ENCODE measurements around the gene GALK2. TPM values are rescaled to one million over a fixed set of nuclear protein-coding genes. Genes with fewer than 3 reads are reported as not detected.

The GALK2 gene
- total and polyA plus RNA-seq, 2 of the 8 experiments (the other 6 are each of a cell fraction or from before 2014, with no cell fraction given), result 8.7 to 16.1 TPM

DNA sequence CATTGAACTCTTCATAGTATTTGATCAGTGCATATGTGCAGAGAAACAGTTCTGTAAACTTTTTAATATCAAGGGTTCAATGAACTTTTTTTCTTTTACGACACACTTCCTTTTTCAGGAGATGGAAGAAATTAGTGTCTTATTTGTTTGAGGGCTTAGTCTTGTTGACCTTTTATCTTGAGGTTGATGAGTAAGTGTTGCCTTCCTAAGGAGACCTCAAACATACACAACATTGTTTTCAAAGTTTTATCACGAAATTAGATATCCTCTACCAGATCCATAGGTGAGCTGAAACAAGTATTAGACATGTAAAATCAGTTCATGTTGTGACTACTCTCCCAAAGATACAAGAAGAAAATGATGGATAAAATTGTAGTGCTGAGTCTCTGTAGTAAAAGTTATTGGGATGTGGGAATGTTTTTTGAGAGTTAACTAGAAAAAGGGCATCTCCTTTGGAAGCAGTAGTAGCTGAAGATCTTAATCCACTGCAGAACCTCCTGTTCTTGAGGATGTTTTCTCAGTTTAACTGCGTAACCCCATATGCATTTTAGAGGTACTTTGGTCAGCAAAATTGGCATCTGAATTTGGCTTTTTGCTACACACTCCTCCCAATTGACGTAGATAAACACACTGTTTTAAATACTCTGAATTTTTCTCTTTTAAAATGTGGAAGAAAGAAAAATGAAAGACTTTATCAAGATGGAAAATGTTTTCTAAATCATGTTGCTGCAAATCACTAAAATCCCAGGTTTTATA, 116.8 kb downstream of the GALK2 start:
- Histone ChIP-seq H2BK120ac (replicated peaks; ENCODE audit: low read depth, low read length) (no peak overlapping the region), H3K9ac (replicated peaks in 1 of 4; ENCODE audit: extremely low read depth in 1 of 4, low read depth in 3 of 4, low read length in 3 of 4) (no peak overlapping the region), H3K27ac (ENCODE audit: low read depth, low read length) (no peak overlapping the region), H3K27me3 (replicated peaks in 1 of 4; ENCODE audit: control insufficient read depth in 3 of 4, extremely low read depth in 1 of 4, insufficient read depth in 3 of 4, low read length in 3 of 4) (no peaks in the 10 kb centered on the region), H3K56ac (replicated peaks; ENCODE audit: insufficient read length, low read depth, low read length) (no peak overlapping the region), H4K5ac (ENCODE audit: insufficient read length, low read depth, low read length) (no peak overlapping the region), H3K79me1 (ENCODE audit: low read depth, low read length) (no peaks in the 10 kb centered on the region), H2AK5ac (ENCODE audit: low read depth, low read length) (no peak overlapping the region), H2BK15ac (ENCODE audit: low read length) (no peak overlapping the region), H4K91ac (replicated peaks; ENCODE audit: insufficient read length, low read length) (no peak overlapping the region), H3K4ac (replicated peaks; ENCODE audit: insufficient read length, low read depth, low read length) (no peak overlapping the region), H3K4me2 (ENCODE audit: insufficient read depth in 1 of 2, low read depth in 2 of 2, low read length in 2 of 2) (no peak overlapping the region), H3K4me1 (replicated peaks in 1 of 4; ENCODE audit: control insufficient read depth in 3 of 4, insufficient read depth in 4 of 4, low read length in 3 of 4) (peaks cover 0 to 5% (median 0%) of the 10 kb centered on the region in 4 experiments; a peak in 1 of 7 replicates), H3K14ac (ENCODE audit: insufficient read length) (no peak overlapping the region), H3K23me2 (ENCODE audit: low read depth, low read length) (no peaks in the 10 kb centered on the region; the same call in 1 of the 2 replicates), H4K8ac (ENCODE audit: extremely low read depth, insufficient read depth, low read length) (no peak overlapping the region), H3K79me2 (ENCODE audit: control insufficient read depth in 1 of 2, insufficient read depth in 2 of 2, low read length in 2 of 2) (no peaks in the 10 kb centered on the region), H3K4me3 (ENCODE audit: extremely low read depth in 1 of 4, insufficient read depth in 2 of 4, low read depth in 3 of 4, low read length in 4 of 4) (no peak overlapping the region), H3K18ac (ENCODE audit: extremely low read depth, low read length) (no peak overlapping the region), H2AFZ (ENCODE audit: low read length) (no peak overlapping the region), H4K20me1 (replicated peaks in 1 of 2; ENCODE audit: control insufficient read depth in 1 of 2, insufficient read depth in 2 of 2, low read length in 2 of 2) (no peaks in the 10 kb centered on the region), H2BK12ac (ENCODE audit: low read depth, low read length) (no peak overlapping the region), H3K9me3 (ENCODE audit: insufficient read depth in 2 of 2, low read depth in 1 of 2, low read length in 1 of 2) (no peaks in the 10 kb centered on the region; a peak in 1 of 4 replicates), H2BK5ac (ENCODE audit: low read depth, low read length) (no peak overlapping the region), H3K23ac (ENCODE audit: insufficient read length) (no peak overlapping the region), H3K36me3 (ENCODE audit: control insufficient read depth in 2 of 4, insufficient read depth in 4 of 4, low read length in 3 of 4) (peaks cover 0 to 3% (median 2%) of the 10 kb centered on the region in 4 experiments; a peak in 2 of 8 replicates), H2BK20ac (ENCODE audit: low read length) (no peak overlapping the region)
- ChIA-PET POLR2A (ENCODE audit: partially characterized antibody) (no interaction called here), CTCF (ENCODE audit: partially characterized antibody) (no interaction called here)
- FAIRE-seq (no peak), DNase-seq (ENCODE audit: low read depth in 1 of 2, low spot score in 2 of 2) (no peak)
- TF ChIP-seq BACH1 (IDR thresholded peaks at IDR 0.05; ENCODE audit: low read length) (no peak), SP2 (IDR thresholded peaks at IDR 0.05; ENCODE audit: low read length) (no peak), TCF12 (IDR thresholded peaks at IDR 0.05; ENCODE audit: low read depth, low read length) (no peak), HDAC2 (IDR thresholded peaks at IDR 0.05; ENCODE audit: borderline replicate concordance in 1 of 2, low read depth in 2 of 2, low read length in 2 of 2) (no peak)
- WGBS, 2 experiments (ENCODE audit: extremely low coverage in 1 of 2, insufficient coverage in 1 of 2, insufficient read length in 1 of 2, insufficient replicate concordance in 2 of 2, low coverage in 1 of 2, low lambda C conversion rate in 2 of 2, missing lambda C conversion rate in 1 of 2), result 87% methylated on average over 4 of the region's 4 CpGs; no CpG with 5 or more reads in 1 of the 2 experiments

Data from H1 (cell line).